Effector CD8-positive, alpha-beta T cell (primary cell): ENCODE measurements around the gene PLXNB2.

ENCODE experiments used
- DNase-seq: peaks from one replicate; lab custom pipeline; 2025; lab: John Stamatoyannopoulos, UW

The PLXNB2 gene

GRCh38 chr22:50311606-50312351, 4.3 kb upstream of the PLXNB2 start:
- no peak for DNase-seq

- DNase-seq: no peak
Observed at GRCh38 chr22:50310949-50311444, 3.6 kb upstream of the PLXNB2 start.

- no peak for DNase-seq
Observed at GRCh38 chr22:50310031-50310722, 2.7 kb upstream of the PLXNB2 start.

GRCh38 chr22:50309601-50309991, 2.1 kb upstream of the PLXNB2 start:
- no peak for DNase-seq

GRCh38 chr22:50308986-50309600, 1.6 kb upstream of the PLXNB2 start:
- DNase-seq: no peak

- DNase-seq: no peak
Observed at GRCh38 chr22:50308597-50308935, 1.1 kb upstream of the PLXNB2 start.

- DNase-seq: no peak
Observed at GRCh38 chr22:50307890-50308596, 597 bp upstream of the PLXNB2 start.

- DNase-seq: no peak
Observed at GRCh38 chr22:50305923-50306566, 1.4 kb downstream of the PLXNB2 start.

- no peak for DNase-seq
Observed at GRCh38 chr22:50305393-50305922, 2.0 kb downstream of the PLXNB2 start.

GRCh38 chr22:50304528-50305392, 2.7 kb downstream of the PLXNB2 start:
- no peak for DNase-seq

GRCh38 chr22:50303848-50304527, 3.5 kb downstream of the PLXNB2 start:
- no peak for DNase-seq

GRCh38 chr22:50303515-50303847, 4.0 kb downstream of the PLXNB2 start:
- DNase-seq: no peak

GRCh38 chr22:50302564-50302963, 4.9 kb downstream of the PLXNB2 start:
- no peak for DNase-seq

- DNase-seq: no peak
Observed at GRCh38 chr22:50302041-50302541, 5.4 kb downstream of the PLXNB2 start.

- DNase-seq: no peak
Observed at GRCh38 chr22:50301581-50301991, 5.9 kb downstream of the PLXNB2 start.

- DNase-seq: no peak
Observed at GRCh38 chr22:50300620-50301257, 6.7 kb downstream of the PLXNB2 start.

GRCh38 chr22:50299785-50300619, 7.4 kb downstream of the PLXNB2 start:
- no peak for DNase-seq

- no peak for DNase-seq
Observed at GRCh38 chr22:50298937-50299784, 8.3 kb downstream of the PLXNB2 start.
